Ovary (tissue), 3 donors: ENCODE data around the gene TYW5.

Experiments used
- EP300 ChIP-seq: sonication (generic); formaldehyde crosslinking; IDR thresholded peaks from one replicate; pipeline ENCODE4 v1.6.1; 2017; ENCODE audit warnings: antibody characterized with exemption
- POLR2A ChIP-seq: fragments of 450-650 bp; IDR thresholded peaks from one replicate; pipeline ENCODE4 v1.6.1; 2017; ENCODE audit warnings: antibody characterized with exemption, mild to moderate bottlenecking, moderate library complexity
- TF ChIP-seq, protein P1 (sequence below), 3 donors: fragments of 450-650 bp in 2 of 3; fragments of 200-600 bp in 1 of 3; IDR thresholded peaks; one replicate each; pipeline versions ENCODE4 v1.5.1 to v1.8.0; 2016 to 2022; ENCODE audit warnings: antibody characterized with exemption in 3 of 3, mild to moderate bottlenecking in 1 of 3
- donor health status: DM: no; HTN: no; CAD: no.

- TF ChIP-seq POLR2A (no peak), EP300 (no peak)
- TF ChIP-seq, protein P1, sequence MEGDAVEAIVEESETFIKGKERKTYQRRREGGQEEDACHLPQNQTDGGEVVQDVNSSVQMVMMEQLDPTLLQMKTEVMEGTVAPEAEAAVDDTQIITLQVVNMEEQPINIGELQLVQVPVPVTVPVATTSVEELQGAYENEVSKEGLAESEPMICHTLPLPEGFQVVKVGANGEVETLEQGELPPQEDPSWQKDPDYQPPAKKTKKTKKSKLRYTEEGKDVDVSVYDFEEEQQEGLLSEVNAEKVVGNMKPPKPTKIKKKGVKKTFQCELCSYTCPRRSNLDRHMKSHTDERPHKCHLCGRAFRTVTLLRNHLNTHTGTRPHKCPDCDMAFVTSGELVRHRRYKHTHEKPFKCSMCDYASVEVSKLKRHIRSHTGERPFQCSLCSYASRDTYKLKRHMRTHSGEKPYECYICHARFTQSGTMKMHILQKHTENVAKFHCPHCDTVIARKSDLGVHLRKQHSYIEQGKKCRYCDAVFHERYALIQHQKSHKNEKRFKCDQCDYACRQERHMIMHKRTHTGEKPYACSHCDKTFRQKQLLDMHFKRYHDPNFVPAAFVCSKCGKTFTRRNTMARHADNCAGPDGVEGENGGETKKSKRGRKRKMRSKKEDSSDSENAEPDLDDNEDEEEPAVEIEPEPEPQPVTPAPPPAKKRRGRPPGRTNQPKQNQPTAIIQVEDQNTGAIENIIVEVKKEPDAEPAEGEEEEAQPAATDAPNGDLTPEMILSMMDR (IDR thresholded peaks at IDR 0.05), result no peak
Observed at GRCh38 chr2:199895406-199895805, 59.9 kb downstream of the TYW5 start.
